AG10803 (cell line): ENCODE results near the gene MDFIC.

ENCODE experiments used
- DNase-seq: peaks from one replicate; pipeline ENCODE4 v3.0.0; 2010; ENCODE audit warnings: low read depth
- H3K4me3 ChIP-seq: 2 replicates; pipeline ENCODE4 v1.5.1; 2011; ENCODE audit warnings: mild to moderate bottlenecking, low read length, control low read depth
- TF ChIP-seq, protein P1 (sequence below): conservative IDR thresholded peaks from 2 replicates; pipeline ENCODE4 v1.5.1; 2011; ENCODE audit warnings: mild to moderate bottlenecking, low read length, control low read depth, inconsistent platforms

The MDFIC gene

DNA sequence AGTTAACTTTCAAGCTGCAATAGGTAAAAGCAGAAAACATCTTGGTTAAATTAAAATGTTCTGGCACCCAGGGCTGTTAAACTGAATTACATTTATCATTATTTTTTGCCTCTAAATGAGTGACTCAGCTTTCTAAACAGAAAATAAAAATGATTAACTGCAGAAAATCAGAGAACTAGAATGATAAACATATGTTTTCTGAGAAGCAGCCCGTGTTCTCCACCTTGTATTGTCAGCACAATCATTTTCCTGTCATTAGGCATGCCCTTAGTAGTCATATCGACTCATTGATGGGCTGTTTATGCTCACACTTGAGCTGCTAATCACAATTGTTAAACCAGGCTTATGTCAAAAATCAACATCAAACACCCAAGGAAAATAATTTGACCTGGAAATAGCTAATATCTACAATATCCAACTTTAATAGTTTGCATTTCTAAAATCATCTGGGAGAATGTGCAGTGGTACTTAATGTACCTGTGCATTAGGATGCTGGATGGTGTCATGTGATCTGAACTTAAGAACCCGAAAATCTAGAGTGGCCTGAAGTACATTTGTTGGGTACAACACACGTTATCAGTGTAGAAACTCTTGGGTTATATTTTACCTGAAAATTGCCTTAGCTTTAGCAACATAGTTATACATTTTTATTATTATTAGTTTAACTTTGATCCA lies 2.3 kb downstream of the MDFIC start:
- DNase-seq, result peak; percentile 26
- TF ChIP-seq, protein P1, sequence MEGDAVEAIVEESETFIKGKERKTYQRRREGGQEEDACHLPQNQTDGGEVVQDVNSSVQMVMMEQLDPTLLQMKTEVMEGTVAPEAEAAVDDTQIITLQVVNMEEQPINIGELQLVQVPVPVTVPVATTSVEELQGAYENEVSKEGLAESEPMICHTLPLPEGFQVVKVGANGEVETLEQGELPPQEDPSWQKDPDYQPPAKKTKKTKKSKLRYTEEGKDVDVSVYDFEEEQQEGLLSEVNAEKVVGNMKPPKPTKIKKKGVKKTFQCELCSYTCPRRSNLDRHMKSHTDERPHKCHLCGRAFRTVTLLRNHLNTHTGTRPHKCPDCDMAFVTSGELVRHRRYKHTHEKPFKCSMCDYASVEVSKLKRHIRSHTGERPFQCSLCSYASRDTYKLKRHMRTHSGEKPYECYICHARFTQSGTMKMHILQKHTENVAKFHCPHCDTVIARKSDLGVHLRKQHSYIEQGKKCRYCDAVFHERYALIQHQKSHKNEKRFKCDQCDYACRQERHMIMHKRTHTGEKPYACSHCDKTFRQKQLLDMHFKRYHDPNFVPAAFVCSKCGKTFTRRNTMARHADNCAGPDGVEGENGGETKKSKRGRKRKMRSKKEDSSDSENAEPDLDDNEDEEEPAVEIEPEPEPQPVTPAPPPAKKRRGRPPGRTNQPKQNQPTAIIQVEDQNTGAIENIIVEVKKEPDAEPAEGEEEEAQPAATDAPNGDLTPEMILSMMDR, result no peak
- H3K4me3 ChIP-seq, result peak overlapping the region; percentile 71

DNA sequence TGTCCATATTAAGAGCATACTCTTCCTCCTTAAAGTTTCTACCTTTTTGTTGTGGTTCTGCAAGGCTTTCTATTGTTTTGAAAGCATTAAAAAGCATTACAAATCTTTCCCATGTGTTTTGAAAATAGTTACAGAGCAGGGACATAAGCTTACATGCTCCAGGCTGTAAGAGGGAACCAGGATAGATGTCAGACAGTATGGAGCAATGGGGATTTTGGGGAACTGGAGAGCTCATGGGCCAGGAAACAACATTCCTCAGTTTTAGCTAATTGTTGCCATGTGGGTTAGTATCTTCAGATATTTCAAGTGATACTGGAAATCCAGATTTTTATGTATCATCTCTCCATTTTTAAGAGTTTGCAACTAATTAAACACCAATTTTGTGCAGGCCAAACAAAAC lies 3.5 kb downstream of the MDFIC start:
- no peak overlapping the region for H3K4me3 ChIP-seq
- TF ChIP-seq, protein P1, result no peak
- DNase-seq, result peak; percentile 90

DNA sequence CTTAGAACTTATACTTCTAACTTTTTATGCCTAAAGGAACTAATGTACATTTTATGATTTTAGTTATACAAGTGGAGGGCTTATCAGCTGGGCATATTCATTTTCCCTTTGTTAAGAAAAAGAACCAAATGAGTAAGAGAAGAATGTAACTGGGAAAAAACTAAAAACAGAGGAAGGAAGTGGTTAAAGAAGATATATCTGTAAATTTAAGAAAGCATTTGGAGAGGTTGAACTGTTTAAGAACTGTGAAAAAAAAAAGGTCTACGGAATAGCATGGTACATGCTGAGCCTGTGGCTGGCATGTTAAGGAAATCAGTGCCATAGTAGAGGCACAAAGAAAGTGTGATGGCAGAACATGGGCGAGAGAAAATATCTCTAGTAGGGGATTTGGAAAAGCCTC lies 6.2 kb downstream of the MDFIC start:
- DNase-seq, result no peak
- TF ChIP-seq, protein P1, result no peak
- no peak overlapping the region for H3K4me3 ChIP-seq

DNA sequence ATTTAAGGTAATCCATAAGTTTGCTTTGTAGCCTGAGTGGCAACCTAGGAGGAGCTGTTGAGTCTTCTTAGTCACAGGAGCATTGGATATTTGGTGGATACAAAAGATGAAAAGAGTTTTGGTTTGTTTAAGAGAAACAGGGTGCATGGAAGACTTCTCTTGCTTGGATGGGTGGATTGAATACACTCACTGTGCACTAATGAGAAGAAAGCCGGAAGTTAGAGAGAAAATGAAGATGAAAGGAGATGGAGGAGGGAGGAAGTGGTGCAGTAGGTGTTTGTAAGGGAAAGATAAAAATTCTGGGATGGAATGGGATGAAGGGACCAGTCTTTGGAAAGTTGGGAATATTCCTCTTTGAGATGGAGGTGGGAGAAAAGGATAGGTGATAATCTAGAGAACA lies 7.7 kb downstream of the MDFIC start:
- no peak for DNase-seq
- TF ChIP-seq, protein P1, result no peak
- H3K4me3 ChIP-seq, result no peak overlapping the region

DNA sequence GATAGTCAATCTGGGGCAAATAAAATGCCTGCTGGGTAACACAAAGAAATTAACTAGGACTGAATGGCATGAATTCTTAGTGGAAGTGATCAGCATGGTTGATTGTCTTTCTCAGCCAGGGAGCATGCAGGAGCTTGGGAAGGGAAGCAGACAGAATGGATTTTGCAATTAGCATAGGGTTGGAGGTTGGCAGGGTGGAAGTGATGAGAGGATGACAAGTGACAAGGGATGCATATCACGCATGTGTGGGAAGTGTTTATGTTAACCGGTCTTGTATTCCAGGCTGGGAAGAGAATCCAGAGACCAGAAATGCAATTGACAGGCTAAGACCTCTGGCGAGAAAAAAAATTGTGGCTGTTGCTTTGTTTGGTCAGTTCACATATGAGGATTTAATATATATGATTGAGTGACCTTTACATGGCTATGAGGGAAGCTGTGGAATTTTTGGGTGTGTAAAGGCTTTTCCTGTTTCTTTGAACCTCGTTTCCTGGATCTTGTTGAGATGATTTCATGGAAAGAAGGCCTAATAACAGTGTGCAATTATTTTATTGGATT lies 8.3 kb downstream of the MDFIC start:
- TF ChIP-seq, protein P1, result no peak
- H3K4me3 ChIP-seq, result no peak overlapping the region
- DNase-seq, result no peak

DNA sequence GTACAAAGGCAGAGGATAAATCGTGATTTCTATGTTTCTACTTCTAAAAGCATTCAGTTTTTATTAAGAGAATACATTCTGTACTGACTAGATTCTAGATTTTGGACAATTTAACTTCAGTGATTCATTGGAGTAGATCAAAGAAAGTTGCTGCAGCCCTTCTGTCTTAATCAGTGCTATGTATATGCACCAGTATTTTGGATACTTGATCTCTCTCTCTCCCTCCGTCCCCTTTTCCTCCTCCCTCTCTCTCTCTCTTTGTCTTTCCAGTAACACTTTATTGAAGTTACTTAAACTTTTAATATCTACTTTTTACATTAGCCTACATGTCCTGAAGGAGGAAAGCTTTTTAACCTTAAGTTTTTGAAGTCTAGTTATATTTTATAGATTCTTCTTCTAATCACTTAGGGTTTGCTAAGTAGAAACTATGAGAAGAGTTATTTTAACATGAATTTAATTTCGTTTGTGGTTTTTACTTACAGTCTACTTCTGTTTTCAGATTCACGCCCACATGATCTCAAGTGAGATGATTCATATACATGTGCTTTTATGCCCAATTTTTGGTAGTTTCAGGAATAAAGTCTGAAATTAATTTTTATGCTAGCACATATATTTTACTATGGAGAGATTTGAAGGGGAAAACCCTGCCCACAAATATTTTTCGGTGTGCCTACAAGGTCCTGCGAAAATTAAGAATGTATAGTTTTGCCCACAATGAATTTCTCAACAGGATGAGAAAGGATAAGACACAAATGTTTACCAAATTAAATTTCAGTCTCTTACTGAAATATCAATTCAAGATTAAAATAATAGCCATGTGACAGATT lies 9.1 kb downstream of the MDFIC start:
- TF ChIP-seq, protein P1, result no peak
- no peak for DNase-seq
- no peak overlapping the region for H3K4me3 ChIP-seq
